HCT116 (cell line): Measurements from ENCODE around the gene POLE. TPM values are rescaled to one million over a fixed set of nuclear protein-coding genes. Genes with fewer than 3 reads are reported as not detected.
A peak's percentile ranks its signal among the peaks of the same experiment; 100 is the strongest.

Experiments used
- ATAC-seq: fragments of 200-7000 bp; cut with Tn5 transposase; 2 replicates; pipeline ENCODE4 v1.9.1; 2020; ENCODE audit warnings: mild to moderate bottlenecking, moderate library complexity
- BruUV-seq: library from RNA; stranded (reverse); fragments of 400-500 nt; replicated peaks from 2 replicates; lab custom pipeline; 2021; lab: Mats Ljungman, UMichigan
- CTCF ChIA-PET: fragments of 300-600 bp; sonication (Branson Sonifier 250); formaldehyde crosslinking; loops from one replicate; lab custom pipeline; 2021; ENCODE audit warnings: antibody characterized with exemption; lab: Charles Lee
- POLR2A ChIA-PET: fragments of 300-600, 350-600 bp; sonication (Branson Sonifier 250); formaldehyde crosslinking; loops from one replicate; lab custom pipeline; 2021; ENCODE audit warnings: antibody characterized with exemption; lab: Charles Lee
- RAD21 ChIA-PET, 2 experiments: fragments of 300-600 bp; sonication (Branson Sonifier 250); formaldehyde crosslinking; loops; one replicate each; lab custom pipeline; 2023; ENCODE audit warnings: low total read pairs in 2 of 2; ENCODE audit not compliant: uncharacterized antibody in 2 of 2, unreplicated experiment in 2 of 2, low non-redundant PET in 1 of 2; lab: Charles Lee
- DNase-seq: peaks from one replicate; pipeline ENCODE4 v3.0.0-alpha.2; 2010; ENCODE audit warnings: low read depth, low spot score
- H2AFZ ChIP-seq: fragments of 200-600 bp; shearing (Covaris generic), sonication (generic); 2 replicates; pipeline ENCODE4 v1.6.1; 2017; ENCODE audit warnings: low read depth, mixed run types, mixed read lengths, antibody characterized with exemption, low read length; ENCODE audit not compliant: poor library complexity, severe bottlenecking
- H3K27ac ChIP-seq: 2 replicates; pipeline ENCODE4 v1.5.1; 2012; ENCODE audit warnings: low read depth, low read length
- H3K27me3 ChIP-seq: fragments of 200-600 bp; sonication (generic); 2 replicates; pipeline ENCODE4 v1.6.1; 2016; ENCODE audit warnings: mixed run types, low read length, mixed read lengths; ENCODE audit not compliant: insufficient read depth
- H3K36me3 ChIP-seq, 2 experiments: fragments of 200-500 bp in 1 of 2; fragments of 200-600 bp in 1 of 2; sonication (Bioruptor generic) in 1 of 2; sonication (generic) in 1 of 2; 2 replicates each; pipeline versions ENCODE4 v1.5.1 to v1.6.1; 2014 to 2016; ENCODE audit warnings: low read length in 2 of 2, inconsistent platforms in 1 of 2, mixed read lengths in 1 of 2, mixed run types in 1 of 2; ENCODE audit not compliant: insufficient read depth in 2 of 2, control insufficient read depth in 1 of 2
- H3K4me1 ChIP-seq, 2 experiments: fragments of 200-600 bp in 1 of 2; sonication (generic) in 1 of 2; 2 replicates each; pipeline versions ENCODE4 v1.5.1 to v1.6.1; 2012 to 2017; ENCODE audit warnings: low read length in 2 of 2, inconsistent platforms in 1 of 2, mild to moderate bottlenecking in 1 of 2, mixed read lengths in 1 of 2, mixed run types in 1 of 2, moderate library complexity in 1 of 2; ENCODE audit not compliant: insufficient read depth in 2 of 2, control insufficient read depth in 1 of 2
- H3K4me2 ChIP-seq: fragments of 200-600 bp; sonication (generic); 2 replicates; pipeline ENCODE4 v1.6.1; 2017; ENCODE audit warnings: mixed run types, low read length, mixed read lengths
- H3K4me3 ChIP-seq, 2 experiments: fragments of 200-600 bp in 1 of 2; sonication (generic) in 1 of 2; replicated peaks in 1 of 2; 2 replicates each; pipeline ENCODE4 v1.5.1; 2011 to 2016; ENCODE audit warnings: low read length in 2 of 2, control low read depth in 1 of 2, low read depth in 1 of 2, mild to moderate bottlenecking in 1 of 2, mixed read lengths in 1 of 2, mixed run types in 1 of 2
- H3K79me2 ChIP-seq: fragments of 200-600 bp; sonication (generic); 2 replicates; pipeline ENCODE4 v1.6.1; 2017; ENCODE audit warnings: mild to moderate bottlenecking, mixed run types, low read length, moderate library complexity, mixed read lengths; ENCODE audit not compliant: insufficient read depth
- H3K9ac ChIP-seq: fragments of 200-600 bp; sonication (generic); 2 replicates; pipeline ENCODE4 v1.6.1; 2016; ENCODE audit warnings: low read length, mixed read lengths
- H3K9me2 ChIP-seq: fragments of 200-600 bp; sonication (generic), shearing (Covaris generic); 2 replicates; pipeline ENCODE4 v1.6.1; 2017; ENCODE audit warnings: mixed run types, mild to moderate bottlenecking, moderate library complexity; ENCODE audit not compliant: insufficient read depth
- H3K9me3 ChIP-seq, 2 experiments: fragments of 200-500 bp in 1 of 2; fragments of 200-600 bp in 1 of 2; sonication (Bioruptor generic) in 1 of 2; sonication (generic) in 1 of 2; 2 replicates each; pipeline ENCODE4 v1.6.1; 2014 to 2017; ENCODE audit warnings: low read length in 2 of 2, mixed read lengths in 2 of 2, inconsistent platforms in 1 of 2, low read depth in 1 of 2, mild to moderate bottlenecking in 1 of 2, mixed run types in 1 of 2, moderate library complexity in 1 of 2; ENCODE audit not compliant: control insufficient read depth in 1 of 2, insufficient read depth in 1 of 2
- H4K20me1 ChIP-seq: fragments of 200-600 bp; sonication (generic), shearing (Covaris generic); 2 replicates; pipeline ENCODE4 v1.6.1; 2017; ENCODE audit warnings: mixed run types, mild to moderate bottlenecking, moderate library complexity; ENCODE audit not compliant: insufficient read depth
- CBX3 ChIP-seq: IDR thresholded peaks from 2 replicates; pipeline ENCODE4 v1.6.1; 2012; ENCODE audit warnings: low read depth
- EZH2phosphoT487 ChIP-seq: fragments of 200-600 bp; IDR thresholded peaks from 2 replicates; pipeline ENCODE4 v1.6.1; 2018; ENCODE audit warnings: antibody characterized with exemption, borderline replicate concordance
- POLR2AphosphoS5 ChIP-seq: IDR thresholded peaks from 2 replicates; pipeline ENCODE4 v1.6.1; 2011; ENCODE audit warnings: mild to moderate bottlenecking, low read depth, low read length, moderate library complexity
- ZFX ChIP-seq: fragments of 450-650 bp; IDR thresholded peaks from 2 replicates; pipeline ENCODE4 v1.6.1; 2017
- ZNF274 ChIP-seq: fragments of 200-500 bp; sonication (Bioruptor generic); IDR thresholded peaks from 2 replicates; pipeline ENCODE4 v1.6.1; 2014; ENCODE audit warnings: mild to moderate bottlenecking, low read depth, low read length, inconsistent platforms
- intact Hi-C: fragments of 100-400 bp; cut with micrococcal nuclease; formaldehyde crosslinking; loops from 2 replicates; pipeline ENCODE4 v1.10.0; 2022
- total RNA-seq: library from RNA; stranded (reverse); gene quantifications from one replicate; pipeline ENCODE4 v1.2.1, GENCODE V29; 2021; ENCODE audit not compliant: unreplicated experiment
- TF ChIP-seq, protein P1 (sequence below): IDR thresholded peaks from 2 replicates; pipeline ENCODE4 v1.6.1; 2011; ENCODE audit warnings: mild to moderate bottlenecking, low read length, moderate library complexity; ENCODE audit not compliant: insufficient replicate concordance; ENCODE audit errors: extremely low read depth
- TF ChIP-seq, protein P2 (sequence below): IDR thresholded peaks from 2 replicates; pipeline ENCODE4 v1.6.1; 2012
- TF ChIP-seq, protein P3 (sequence below), 3 experiments: fragments of 200-600 bp in 1 of 3; sonication (generic) in 1 of 3; IDR thresholded peaks in 2 of 3; conservative IDR thresholded peaks in 1 of 3; 2 replicates each; pipeline ENCODE4 v1.5.1; 2012 to 2017; ENCODE audit warnings: low read depth in 2 of 3, low read length in 2 of 3, antibody characterized with exemption in 1 of 3, borderline replicate concordance in 1 of 3, control low read depth in 1 of 3, mild to moderate bottlenecking in 1 of 3, mixed read lengths in 1 of 3, mixed run types in 1 of 3, moderate library complexity in 1 of 3; ENCODE audit not compliant: insufficient read depth in 1 of 3

The POLE gene
- total RNA-seq, 1 experiment from 2014 or later, result 128 TPM

DNA sequence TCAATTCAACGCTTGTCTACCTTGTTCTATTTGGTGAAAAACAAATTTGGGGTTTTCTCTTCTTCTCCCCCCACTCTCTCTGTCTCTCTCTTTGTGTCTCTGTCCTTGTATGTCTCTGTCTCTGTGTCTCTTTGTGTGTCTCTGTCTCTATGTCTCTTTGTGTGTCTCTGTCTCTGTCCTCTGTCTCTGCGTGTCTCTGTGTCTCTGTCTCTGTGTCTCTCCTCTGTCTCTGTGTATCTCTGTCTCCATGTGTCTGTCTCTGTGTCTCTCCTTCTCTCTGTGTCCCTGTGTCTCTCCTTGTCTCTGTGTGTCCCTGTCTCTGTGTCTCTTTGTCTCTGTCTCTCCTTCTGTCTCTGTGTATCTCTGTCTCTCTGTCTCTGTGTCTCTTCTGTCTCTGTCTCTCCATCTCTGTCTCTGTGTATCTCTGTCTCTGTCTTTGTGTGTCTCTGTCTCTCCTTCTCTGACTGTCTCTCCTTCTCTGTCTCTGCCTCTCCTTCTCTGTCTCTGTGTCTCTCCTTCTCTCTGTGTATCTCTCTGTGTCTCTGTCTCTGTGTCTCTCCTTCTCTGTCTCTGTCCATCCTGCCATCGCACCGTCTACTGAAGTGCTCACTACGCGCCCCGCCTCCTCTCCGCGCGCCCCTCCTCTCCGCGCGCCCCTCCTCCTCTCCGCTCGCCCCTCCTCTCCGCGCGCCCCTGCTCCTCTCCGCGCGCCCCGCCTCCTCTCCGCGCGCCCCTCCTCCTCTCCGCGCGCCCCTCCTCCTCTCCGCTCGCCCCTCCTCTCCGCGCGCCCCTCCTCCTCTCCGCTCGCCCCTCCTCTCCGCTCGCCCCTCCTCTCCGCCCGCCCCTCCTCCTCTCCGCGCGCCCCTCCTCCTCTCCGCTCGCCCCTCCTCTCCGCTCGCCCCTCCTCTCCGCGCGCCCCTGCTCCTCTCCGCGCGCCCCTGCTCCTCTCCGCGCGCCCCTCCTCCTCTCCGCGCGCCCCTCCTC lies 89.5 kb downstream of the POLE start:
- no TSS peak for BruUV-seq
- no peak overlapping the region for H3K9ac ChIP-seq
- TF ChIP-seq CBX3, result peak; percentile 33; the same call in 1 of the 2 replicates
- TF ChIP-seq EZH2phosphoT487, result no peak
- TF ChIP-seq, protein P1, sequence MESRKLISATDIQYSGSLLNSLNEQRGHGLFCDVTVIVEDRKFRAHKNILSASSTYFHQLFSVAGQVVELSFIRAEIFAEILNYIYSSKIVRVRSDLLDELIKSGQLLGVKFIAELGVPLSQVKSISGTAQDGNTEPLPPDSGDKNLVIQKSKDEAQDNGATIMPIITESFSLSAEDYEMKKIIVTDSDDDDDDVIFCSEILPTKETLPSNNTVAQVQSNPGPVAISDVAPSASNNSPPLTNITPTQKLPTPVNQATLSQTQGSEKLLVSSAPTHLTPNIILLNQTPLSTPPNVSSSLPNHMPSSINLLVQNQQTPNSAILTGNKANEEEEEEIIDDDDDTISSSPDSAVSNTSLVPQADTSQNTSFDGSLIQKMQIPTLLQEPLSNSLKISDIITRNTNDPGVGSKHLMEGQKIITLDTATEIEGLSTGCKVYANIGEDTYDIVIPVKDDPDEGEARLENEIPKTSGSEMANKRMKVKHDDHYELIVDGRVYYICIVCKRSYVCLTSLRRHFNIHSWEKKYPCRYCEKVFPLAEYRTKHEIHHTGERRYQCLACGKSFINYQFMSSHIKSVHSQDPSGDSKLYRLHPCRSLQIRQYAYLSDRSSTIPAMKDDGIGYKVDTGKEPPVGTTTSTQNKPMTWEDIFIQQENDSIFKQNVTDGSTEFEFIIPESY, result no peak
- TF ChIP-seq, protein P2, sequence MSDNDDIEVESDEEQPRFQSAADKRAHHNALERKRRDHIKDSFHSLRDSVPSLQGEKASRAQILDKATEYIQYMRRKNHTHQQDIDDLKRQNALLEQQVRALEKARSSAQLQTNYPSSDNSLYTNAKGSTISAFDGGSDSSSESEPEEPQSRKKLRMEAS, result peak; percentile 17; the same call in 1 of the 2 replicates
- TF ChIP-seq, protein P3, sequence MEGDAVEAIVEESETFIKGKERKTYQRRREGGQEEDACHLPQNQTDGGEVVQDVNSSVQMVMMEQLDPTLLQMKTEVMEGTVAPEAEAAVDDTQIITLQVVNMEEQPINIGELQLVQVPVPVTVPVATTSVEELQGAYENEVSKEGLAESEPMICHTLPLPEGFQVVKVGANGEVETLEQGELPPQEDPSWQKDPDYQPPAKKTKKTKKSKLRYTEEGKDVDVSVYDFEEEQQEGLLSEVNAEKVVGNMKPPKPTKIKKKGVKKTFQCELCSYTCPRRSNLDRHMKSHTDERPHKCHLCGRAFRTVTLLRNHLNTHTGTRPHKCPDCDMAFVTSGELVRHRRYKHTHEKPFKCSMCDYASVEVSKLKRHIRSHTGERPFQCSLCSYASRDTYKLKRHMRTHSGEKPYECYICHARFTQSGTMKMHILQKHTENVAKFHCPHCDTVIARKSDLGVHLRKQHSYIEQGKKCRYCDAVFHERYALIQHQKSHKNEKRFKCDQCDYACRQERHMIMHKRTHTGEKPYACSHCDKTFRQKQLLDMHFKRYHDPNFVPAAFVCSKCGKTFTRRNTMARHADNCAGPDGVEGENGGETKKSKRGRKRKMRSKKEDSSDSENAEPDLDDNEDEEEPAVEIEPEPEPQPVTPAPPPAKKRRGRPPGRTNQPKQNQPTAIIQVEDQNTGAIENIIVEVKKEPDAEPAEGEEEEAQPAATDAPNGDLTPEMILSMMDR (IDR thresholded peaks at IDR 0.05 in 2 of 3, conservative IDR thresholded peaks at IDR 0.05 in 1 of 3; ENCODE audit: borderline replicate concordance in 1 of 3, insufficient read depth in 1 of 3, low read depth in 2 of 3, low read length in 2 of 3), result no peak
- TF ChIP-seq POLR2AphosphoS5, result 0 out of 2 replicates have a peak, but pooled peaks have one; percentile 19
- no peak for TF ChIP-seq ZFX
- no peak for TF ChIP-seq ZNF274
- H3K79me2 ChIP-seq, result no peaks in the 10 kb centered on the region
- peak overlapping the region; percentile 62 for H2AFZ ChIP-seq
- peak; percentile 13 for DNase-seq
- ChIA-PET POLR2A (no interaction called here), CTCF (no interaction called here), RAD21 (no interaction called here)
- H3K4me3 ChIP-seq, result peak overlapping the region; percentile 6 to 34
- H3K4me2 ChIP-seq, result peak overlapping the region; percentile 68
- ATAC-seq, result peak; percentile 29
- no peaks in the 10 kb centered on the region for H3K27me3 ChIP-seq
- intact Hi-C loops, result no loop called here
- 0 out of 2 replicates have a peak overlapping the region, but pooled peaks have one; percentile 30 for H3K27ac ChIP-seq
- H4K20me1 ChIP-seq, result no peaks in the 10 kb centered on the region
- H3K4me1 ChIP-seq, result peaks cover 8 to 35% of the 10 kb centered on the region in 2 experiments
- H3K36me3 ChIP-seq, result no peaks in the 10 kb centered on the region
- no peaks in the 10 kb centered on the region for H3K9me2 ChIP-seq
- no peaks in the 10 kb centered on the region for H3K9me3 ChIP-seq
